ENCODE data around the gene CCDC195.
A peak's percentile ranks its signal among the peaks of the same experiment; 100 is the strongest.
"Not testable (repeated sequence)": the region's sequence is repeated elsewhere in the genome, so short reads cannot be mapped to it uniquely, and the experiment has no call there.

Gene CCDC195

GRCh38 chr2:224689539-224689938 lies 26.6 kb downstream of the CCDC195 start:
- no peak for DNase-seq

- no peak for DNase-seq
Measured at GRCh38 chr2:224688997-224689396, 27.2 kb downstream of the CCDC195 start.

GRCh38 chr2:224687156-224687555 lies 29.0 kb downstream of the CCDC195 start:
- no peak for DNase-seq

- no peak for DNase-seq
Measured at GRCh38 chr2:224685121-224685520, 31.0 kb downstream of the CCDC195 start.

GRCh38 chr2:224682134-224682533 lies 34.0 kb downstream of the CCDC195 start:
- DNase-seq, result no peak

- DNase-seq, result no peak
Measured at GRCh38 chr2:224671731-224672130, 44.4 kb downstream of the CCDC195 start.

GRCh38 chr2:224670203-224670602 lies 46.0 kb downstream of the CCDC195 start:
- DNase-seq, result no peak

- DNase-seq, result no peak
Measured at GRCh38 chr2:224669449-224669848, 46.7 kb downstream of the CCDC195 start.

- no peak for DNase-seq
Measured at GRCh38 chr2:224668123-224668909, 47.8 kb downstream of the CCDC195 start.

GRCh38 chr2:224666951-224667553 lies 49.1 kb downstream of the CCDC195 start:
- peak; percentile 6 for DNase-seq

GRCh38 chr2:224663322-224663721 lies 52.8 kb downstream of the CCDC195 start:
- DNase-seq, result not testable (repeated sequence)

- DNase-seq, result not testable (repeated sequence)
Measured at GRCh38 chr2:224661708-224662107, 54.5 kb downstream of the CCDC195 start.

- no peak for DNase-seq
Measured at GRCh38 chr2:224659714-224660113, 56.5 kb downstream of the CCDC195 start.

GRCh38 chr2:224658780-224659405 lies 57.3 kb downstream of the CCDC195 start:
- no peak for DNase-seq

GRCh38 chr2:224657349-224657748 lies 58.8 kb downstream of the CCDC195 start:
- no peak for DNase-seq

- DNase-seq, result no peak
Measured at GRCh38 chr2:224655006-224655537, 61.1 kb downstream of the CCDC195 start.

All from activated CD4-positive, alpha-beta T cell treated with anti-CD3 and anti-CD28 coated beads, Interleukin-2, amount 50 U/mL, for 16 hours (primary cell).